Measurements from ENCODE around the gene SMYD4. TPM values are rescaled to one million over a fixed set of nuclear protein-coding genes. Genes with fewer than 3 reads are reported as not detected.

SMYD4 gene
- total and polyA plus RNA-seq, 10 of the 15 experiments (the other 5 are each of a cell fraction or from before 2014, with no cell fraction given), result 2.1 to 18.8 (median 13.7) TPM

DNA sequence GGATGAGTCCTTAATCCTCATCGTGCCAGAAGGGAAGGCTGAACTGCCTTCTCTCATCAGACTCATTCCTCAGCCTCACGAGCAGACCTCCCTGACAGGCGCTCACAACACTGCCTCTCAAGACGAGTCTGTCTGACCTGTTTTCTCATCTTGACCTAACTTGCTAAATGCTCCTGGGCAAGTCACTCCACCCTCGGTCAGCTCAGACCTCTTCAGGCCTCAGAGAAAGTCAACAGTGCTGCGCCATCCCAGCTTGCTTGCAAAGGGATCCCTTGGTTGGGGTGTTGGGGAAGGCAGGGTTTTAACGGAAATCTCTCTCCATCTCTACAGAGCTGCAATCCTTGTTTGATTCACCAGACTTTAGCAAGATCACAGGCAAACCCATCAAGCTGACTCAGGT is 52.8 kb downstream of the SMYD4 start:
- CTCF ChIA-PET, result interaction anchor here (1.0 to 1.6 kb wide), 4 partner anchors 15 to 56 kb away, joined by 3 to 5 read pairs (median 4); partner anchors contain the start of gene SERPINF1
- WGBS (ENCODE audit: insufficient coverage, insufficient replicate concordance, low lambda C conversion rate, missing lambda C conversion rate), result 95% methylated on average over 7 of the region's 7 CpGs
- POLR2A ChIA-PET, result no interaction called here
- no peaks in the 10 kb centered on the region for H3K27me3 ChIP-seq (replicated peaks in 1 of 2; ENCODE audit: control insufficient read depth in 2 of 2, insufficient read depth in 2 of 2, low read length in 1 of 2)
- DNase-seq (ENCODE audit: low read depth, low spot score), result no peak
- in situ Hi-C loops (cut with MboI), result no loop called here
- ATAC-seq, result no peak
- no peak overlapping the region for H3K4me2 ChIP-seq (ENCODE audit: control insufficient read depth, insufficient read depth)
- H3K36me3 ChIP-seq (ENCODE audit: control insufficient read depth in 2 of 2, insufficient read depth in 2 of 2, low read length in 1 of 2), result peaks cover 7% of the 10 kb centered on the region in 2 experiments; a peak in 3 of 4 replicates
- SMC1A ChIA-PET (ENCODE audit: uncharacterized antibody, unreplicated experiment), result interaction anchor here (1.6 kb wide), 1 partner anchor 55 kb away, joined by 7 read pairs; no protein-coding TSS in a partner anchor
- TF ChIP-seq SMC3 (IDR thresholded peaks at IDR 0.05; ENCODE audit: borderline replicate concordance, low read length) (no peak), RELA (IDR thresholded peaks at IDR 0.05; ENCODE audit: borderline replicate concordance, partially characterized antibody) (no peak), PAX8 (IDR thresholded peaks at IDR 0.05) (no peak), STAT1 (conservative IDR thresholded peaks at IDR 0.05) (no peak), KDM1A (IDR thresholded peaks at IDR 0.05; ENCODE audit: borderline replicate concordance) (no peak), POLR2AphosphoS2 (IDR thresholded peaks at IDR 0.05; ENCODE audit: low read depth, low read length) (no peak), KAT2A (conservative IDR thresholded peaks at IDR 0.05; ENCODE audit: control insufficient read depth, low read depth, low read length) (no peak), RELB (IDR thresholded peaks at IDR 0.05; ENCODE audit: low read depth) (no peak), ETV6 (conservative IDR thresholded peaks at IDR 0.05 in 1 of 2, IDR thresholded peaks at IDR 0.05 in 1 of 2; ENCODE audit: borderline replicate concordance in 1 of 2, low read depth in 1 of 2) (no peak), ZNF687 (IDR thresholded peaks at IDR 0.05) (no peak)
- H3K27ac ChIP-seq (ENCODE audit: control insufficient read depth, insufficient read depth), result no peak overlapping the region
- intact Hi-C loops (cut with micrococcal nuclease; ENCODE audit: unreplicated experiment), result no loop called here
- no peaks in the 10 kb centered on the region for H3K9me3 ChIP-seq (replicated peaks; ENCODE audit: control insufficient read depth, insufficient read depth, low read length)
- no peak for FAIRE-seq
- RAD21 ChIA-PET (ENCODE audit: unreplicated experiment), result no interaction called here
- no TSS peak for BruUV-seq (replicated peaks)
- H4K20me1 ChIP-seq (ENCODE audit: control insufficient read depth, insufficient read depth), result no peaks in the 10 kb centered on the region
- no peak overlapping the region for H2AFZ ChIP-seq (ENCODE audit: control insufficient read depth, low read depth, low read length)
- H3K4me3 ChIP-seq, result no peak overlapping the region
- no peaks in the 10 kb centered on the region for H3K79me2 ChIP-seq (ENCODE audit: control insufficient read depth, insufficient read depth, low read length)
- H3K9ac ChIP-seq (ENCODE audit: control insufficient read depth, insufficient read depth, low read length), result no peak overlapping the region
- no peaks in the 10 kb centered on the region for H3K4me1 ChIP-seq (ENCODE audit: control insufficient read depth, insufficient read depth, low read length)

Data from GM12878 (cell line).